HG02884 (cell line): ENCODE results near the gene SMG1.
"Not testable (repeated sequence)": the region's sequence is repeated elsewhere in the genome, so short reads cannot be mapped to it uniquely, and the experiment has no call there.

Source experiments
- ATAC-seq: cut with Tn5 transposase; IDR thresholded peaks from one replicate; pipeline ENCODE4 v1.9.1; 2021; ENCODE audit warnings: mild to moderate bottlenecking, moderate library complexity; ENCODE audit not compliant: unreplicated experiment

Gene SMG1

GRCh38 chr16:18936727-18937340, 10.6 kb upstream of the SMG1 start:
- no peak for ATAC-seq

- no peak for ATAC-seq
Observed at GRCh38 chr16:18933501-18933900, 7.3 kb upstream of the SMG1 start.

- ATAC-seq, result no peak
Observed at GRCh38 chr16:18932243-18932987, 6.2 kb upstream of the SMG1 start.

- no peak for ATAC-seq
Observed at GRCh38 chr16:18931756-18932155, 5.5 kb upstream of the SMG1 start.

GRCh38 chr16:18930095-18930494, 3.9 kb upstream of the SMG1 start:
- not testable (repeated sequence) for ATAC-seq

GRCh38 chr16:18928073-18928472, 1.9 kb upstream of the SMG1 start:
- not testable (repeated sequence) for ATAC-seq

- peak; percentile 38 for ATAC-seq
Observed at GRCh38 chr16:18925215-18925985, 808 bp downstream of the SMG1 start.

GRCh38 chr16:18923935-18924334, 2.3 kb downstream of the SMG1 start:
- ATAC-seq, result not testable (repeated sequence)

GRCh38 chr16:18923124-18923523, 3.1 kb downstream of the SMG1 start:
- ATAC-seq, result not testable (repeated sequence)

GRCh38 chr16:18909585-18909984, 16.6 kb downstream of the SMG1 start:
- not testable (repeated sequence) for ATAC-seq

- ATAC-seq, result not testable (repeated sequence)
Observed at GRCh38 chr16:18908716-18909115, 17.5 kb downstream of the SMG1 start.

GRCh38 chr16:18902778-18903177, 23.4 kb downstream of the SMG1 start:
- not testable (repeated sequence) for ATAC-seq

- not testable (repeated sequence) for ATAC-seq
Observed at GRCh38 chr16:18902044-18902443, 24.2 kb downstream of the SMG1 start.

GRCh38 chr16:18901194-18901593, 25.0 kb downstream of the SMG1 start:
- not testable (repeated sequence) for ATAC-seq

- ATAC-seq, result not testable (repeated sequence)
Observed at GRCh38 chr16:18884456-18884855, 41.8 kb downstream of the SMG1 start.

- not testable (repeated sequence) for ATAC-seq
Observed at GRCh38 chr16:18877734-18878133, 48.5 kb downstream of the SMG1 start.

GRCh38 chr16:18877259-18877658, 48.9 kb downstream of the SMG1 start:
- not testable (repeated sequence) for ATAC-seq

GRCh38 chr16:18876301-18876700, 49.9 kb downstream of the SMG1 start:
- not testable (repeated sequence) for ATAC-seq

GRCh38 chr16:18869043-18869771, 57.0 kb downstream of the SMG1 start:
- not testable (repeated sequence) for ATAC-seq

- not testable (repeated sequence) for ATAC-seq
Observed at GRCh38 chr16:18866277-18866823, 59.9 kb downstream of the SMG1 start.

GRCh38 chr16:18862891-18863290, 63.3 kb downstream of the SMG1 start:
- ATAC-seq, result not testable (repeated sequence)
